GM21390 (cell line): ENCODE data around the gene CGNL1.

Experiments
- ATAC-seq: cut with Tn5 transposase; IDR thresholded peaks from one replicate; pipeline ENCODE4 v1.9.1; 2021; ENCODE audit not compliant: unreplicated experiment

The CGNL1 gene

DNA sequence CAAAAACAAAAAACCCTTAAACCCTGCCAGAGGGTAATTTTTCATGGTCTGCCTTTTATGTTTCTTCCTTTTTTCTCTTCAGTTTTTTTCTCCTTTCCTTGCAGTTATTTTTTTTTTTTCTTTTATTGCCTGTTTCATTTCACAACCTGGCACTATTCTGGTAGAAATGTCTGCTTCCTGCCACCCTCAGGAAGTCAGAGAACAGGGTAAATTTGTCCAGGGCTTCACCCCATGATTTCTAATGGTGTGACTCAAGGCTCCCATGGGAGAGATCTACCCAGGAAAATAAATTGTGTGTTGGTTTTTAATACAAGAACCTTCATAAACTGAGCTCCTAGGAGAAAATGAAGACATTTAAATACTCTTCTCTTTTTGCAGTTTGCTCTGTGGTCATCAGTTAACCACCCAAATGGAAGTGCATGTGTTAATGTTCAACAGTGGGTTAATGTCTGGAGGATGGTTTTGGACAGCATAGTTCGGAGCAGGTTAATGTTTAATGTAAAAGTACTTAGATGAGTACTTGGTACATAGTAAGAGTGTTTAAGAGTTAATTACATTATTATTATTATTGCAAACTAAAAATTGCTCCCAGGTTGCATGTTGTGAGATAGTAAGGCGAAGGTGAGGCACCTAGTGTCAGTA, 45.9 kb downstream of the CGNL1 start:
- peak; percentile 71 for ATAC-seq

DNA sequence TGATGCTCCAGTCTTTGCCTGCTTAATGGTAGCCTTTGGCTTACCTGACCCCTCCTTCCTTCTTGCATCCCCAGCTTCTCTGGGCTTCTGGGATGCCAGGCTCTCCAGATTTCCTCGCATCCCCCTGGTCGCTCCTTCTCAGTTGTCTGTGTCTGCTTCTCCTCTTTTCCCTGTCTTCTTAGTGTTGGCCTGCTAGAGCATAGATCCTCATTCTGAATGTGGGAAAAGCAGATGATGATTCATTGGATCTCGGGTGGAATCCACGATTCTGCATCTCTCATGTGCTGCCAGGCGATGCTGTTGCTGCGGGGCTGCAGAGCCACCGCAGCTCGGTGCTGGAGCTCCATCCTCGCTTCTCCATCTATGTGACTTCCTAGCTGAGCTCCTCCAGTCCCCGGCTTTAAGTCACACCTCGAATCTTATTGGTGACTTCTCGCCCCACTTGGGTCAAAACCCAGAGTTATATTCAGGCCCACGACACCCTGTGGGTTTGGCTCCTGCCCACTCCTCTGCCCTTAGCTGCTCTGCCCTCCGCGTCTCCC, 47.4 kb downstream of the CGNL1 start:
- ATAC-seq: no peak

DNA sequence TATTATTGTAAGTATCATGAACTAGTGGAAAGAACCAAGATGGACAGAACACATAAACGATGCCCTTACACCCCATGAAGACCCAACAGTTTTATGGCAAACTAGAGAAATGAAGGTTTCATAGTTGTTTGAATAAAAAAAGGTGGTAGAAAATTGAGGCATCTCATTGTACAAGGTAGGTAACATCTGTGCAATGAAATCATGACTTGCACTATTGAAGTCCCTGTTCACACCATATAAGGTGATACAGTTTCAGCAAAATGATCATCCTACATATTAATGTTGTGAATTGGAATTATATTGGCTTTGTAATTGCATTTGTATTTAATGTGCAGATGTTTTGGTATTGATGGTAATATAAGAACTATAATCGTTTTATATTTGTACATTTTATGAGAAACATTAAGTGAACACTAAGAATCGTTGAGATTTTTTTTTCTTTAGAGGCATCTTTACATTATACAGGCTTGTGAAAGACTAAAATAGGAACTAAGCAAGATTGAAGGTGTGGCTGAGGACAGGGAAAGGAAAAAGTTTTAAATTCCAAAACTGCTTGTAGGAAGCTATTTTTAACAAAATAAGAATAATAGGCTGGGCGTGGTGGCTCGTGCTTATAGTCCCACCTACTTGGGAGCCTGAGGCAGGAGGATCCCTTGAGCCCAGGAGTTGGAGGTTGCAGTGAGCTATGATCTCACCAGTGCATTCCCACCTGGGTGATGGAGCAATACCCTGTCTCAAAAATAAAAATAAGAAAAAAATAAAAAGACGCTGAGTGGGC, 48.5 kb downstream of the CGNL1 start:
- ATAC-seq: no peak

DNA sequence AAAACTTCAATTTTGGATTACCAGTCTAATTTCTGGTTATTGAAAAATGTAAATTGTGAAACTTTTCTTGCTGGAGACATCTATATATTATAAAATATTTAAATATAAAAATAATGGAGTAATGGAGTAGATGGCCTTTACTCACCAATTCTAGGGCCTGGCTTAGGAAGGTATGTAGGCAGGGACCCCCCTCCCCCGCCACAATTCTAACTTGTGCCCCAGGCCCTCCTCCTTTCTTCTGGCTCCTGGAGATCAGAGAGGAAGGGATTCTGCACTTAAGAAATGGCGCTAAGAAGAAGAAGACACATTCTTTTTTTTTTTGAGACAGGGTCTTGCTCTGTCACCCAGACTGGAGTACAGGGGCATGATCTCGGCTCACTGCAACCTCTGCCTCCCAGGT, 49.5 kb downstream of the CGNL1 start:
- ATAC-seq: no peak

- ATAC-seq: no peak
Measured at GRCh38 chr15:57427367-57427821, 51.1 kb downstream of the CGNL1 start.

DNA sequence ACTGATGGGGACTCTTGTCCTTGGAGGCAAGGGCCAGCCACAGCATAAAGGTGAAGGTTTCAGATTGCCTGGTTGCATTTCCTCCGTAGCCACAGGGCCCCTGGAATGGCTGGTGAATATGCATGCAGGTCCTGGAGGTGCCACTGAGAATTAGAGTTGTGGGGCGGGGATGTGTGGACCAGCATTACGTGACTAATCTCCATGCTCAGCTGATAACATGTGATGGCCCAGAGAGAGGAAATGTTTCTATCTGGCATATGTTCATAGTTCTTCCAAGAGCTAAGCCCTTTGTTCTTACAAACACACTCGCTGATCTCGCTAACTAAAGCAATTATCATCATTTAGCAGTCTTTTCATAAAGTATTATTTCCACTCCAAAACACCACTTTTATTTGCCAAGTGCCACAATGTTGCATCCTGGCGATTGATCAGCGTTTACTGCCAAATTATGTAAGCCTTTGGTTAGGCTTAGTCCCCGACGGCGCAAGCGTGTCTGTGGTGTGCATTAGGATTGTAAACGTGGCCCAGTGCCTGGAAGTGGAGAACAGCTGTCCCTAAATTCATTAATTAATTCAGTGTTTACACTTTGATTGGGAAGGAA, 55.9 kb downstream of the CGNL1 start:
- no peak for ATAC-seq

GRCh38 chr15:57436166-57436565, 59.9 kb downstream of the CGNL1 start:
- no peak for ATAC-seq

- ATAC-seq: no peak
Measured at GRCh38 chr15:57436961-57437360, 60.7 kb downstream of the CGNL1 start.

DNA sequence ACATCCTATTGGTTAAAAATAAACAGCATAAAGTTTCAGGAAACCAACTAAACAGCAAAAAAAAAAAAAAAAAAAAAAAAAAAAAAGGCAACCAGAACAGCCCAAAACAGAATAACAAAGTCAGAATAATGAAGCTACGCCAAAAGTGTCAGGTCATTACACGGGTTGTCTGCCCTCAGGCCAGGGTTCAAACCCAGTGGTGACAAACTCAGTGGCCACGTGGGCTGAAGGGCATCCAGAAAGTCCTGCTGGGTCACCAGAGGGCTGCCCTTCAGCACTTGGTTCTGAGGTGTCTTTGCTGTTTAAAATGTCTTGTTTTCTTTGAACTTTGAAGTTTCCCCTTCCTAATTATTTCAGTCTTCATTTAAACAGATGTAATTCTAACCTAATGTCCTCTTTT, 61.3 kb downstream of the CGNL1 start:
- ATAC-seq: no peak

- ATAC-seq: no peak
Measured at GRCh38 chr15:57438166-57438565, 61.9 kb downstream of the CGNL1 start.

DNA sequence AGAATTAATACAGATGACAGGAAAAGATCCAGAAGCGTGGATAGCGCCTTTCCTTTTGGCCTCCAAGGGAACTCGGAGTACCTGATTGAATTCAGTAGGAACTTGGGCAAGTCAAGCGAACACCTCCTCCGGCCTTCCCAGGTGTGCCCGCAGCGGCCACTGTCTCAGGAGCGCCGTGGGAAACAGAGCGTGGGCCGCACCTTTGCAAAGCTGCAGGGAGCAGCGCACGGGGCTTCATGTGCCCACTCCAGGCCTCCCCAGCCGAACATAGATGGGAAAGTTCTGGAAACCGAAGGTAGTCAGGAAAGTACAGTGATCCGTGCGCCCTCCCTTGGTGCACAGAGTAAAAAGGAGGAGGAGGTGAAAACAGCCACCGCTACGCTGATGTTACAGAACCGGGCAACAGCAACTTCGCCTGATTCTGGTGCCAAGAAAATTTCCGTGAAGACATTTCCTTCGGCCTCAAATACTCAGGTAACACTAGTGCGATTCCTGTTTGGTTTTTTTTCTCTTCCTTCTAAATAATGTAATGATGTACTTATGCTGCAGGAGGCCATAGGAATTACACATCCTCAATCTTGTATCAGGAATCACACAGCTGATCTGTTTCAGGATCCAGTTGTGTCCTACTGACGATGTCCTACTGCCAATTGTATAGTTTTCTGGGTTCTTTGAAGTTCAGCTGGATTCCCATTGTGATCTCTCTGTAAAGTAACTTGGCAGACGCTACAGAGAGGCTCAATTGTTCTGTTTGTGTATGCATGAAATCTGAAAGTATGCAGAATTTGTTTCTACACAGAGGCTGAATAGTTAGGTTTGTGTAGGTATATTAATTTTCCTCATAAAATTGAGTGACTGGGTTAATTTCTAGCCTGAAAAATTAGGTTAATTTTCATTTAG, 63.1 kb downstream of the CGNL1 start:
- ATAC-seq: no peak

DNA sequence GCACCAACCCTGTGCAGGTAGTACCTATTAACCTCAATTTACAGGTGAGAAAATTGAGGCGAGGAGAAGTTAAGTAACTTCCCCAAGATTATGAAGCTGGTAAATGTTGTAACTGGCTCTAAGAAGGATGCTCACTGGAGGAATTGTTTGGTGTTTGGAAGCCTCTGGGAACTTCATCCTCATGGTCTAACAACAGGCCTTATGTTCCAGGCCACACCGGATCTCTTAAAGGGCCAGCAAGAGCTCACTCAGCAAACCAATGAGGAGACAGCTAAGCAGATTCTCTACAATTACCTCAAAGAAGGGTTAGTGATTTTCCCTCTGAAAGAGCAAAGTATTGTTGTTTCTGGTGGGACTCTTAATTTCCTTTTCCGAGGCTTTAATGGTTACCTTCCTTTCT, 63.9 kb downstream of the CGNL1 start:
- ATAC-seq: no peak

DNA sequence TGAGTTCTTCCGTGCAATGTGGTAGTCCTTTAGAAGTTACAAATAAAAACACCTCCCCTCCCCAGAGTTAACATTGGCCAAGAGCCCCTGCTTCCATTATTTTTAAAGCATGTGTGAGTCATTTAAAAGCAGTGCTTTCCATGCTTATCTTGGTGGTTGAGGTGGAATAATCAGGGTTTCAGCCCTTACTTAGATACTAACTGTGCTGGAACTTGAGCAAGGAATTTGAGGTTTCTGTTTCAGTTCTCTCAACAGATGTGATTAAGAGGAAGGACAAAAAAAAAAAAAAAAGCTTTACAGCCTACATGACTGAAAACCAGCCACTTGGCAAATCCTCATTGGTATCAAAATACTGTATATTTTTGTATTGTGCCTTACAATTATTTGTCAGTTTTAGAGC, 64.5 kb downstream of the CGNL1 start:
- ATAC-seq: no peak

DNA sequence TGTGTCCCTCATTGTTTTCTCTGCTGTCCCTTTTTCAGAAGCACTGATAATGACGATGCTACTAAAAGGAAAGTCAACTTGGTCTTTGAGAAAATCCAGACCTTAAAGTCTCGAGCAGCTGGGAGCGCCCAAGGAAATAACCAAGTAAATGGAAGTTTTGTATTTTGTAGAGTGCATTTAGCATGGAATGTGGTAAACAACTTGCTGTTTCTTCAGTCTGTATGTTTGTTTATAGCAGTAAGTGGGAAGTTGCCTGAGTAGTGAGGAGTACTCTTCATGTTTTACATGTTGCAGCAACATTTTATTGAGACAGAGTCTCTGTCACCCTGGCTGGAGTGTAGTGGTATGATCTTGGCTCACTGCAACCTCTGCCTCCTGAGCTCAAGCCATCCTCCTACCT, 66.0 kb downstream of the CGNL1 start:
- ATAC-seq: no peak

DNA sequence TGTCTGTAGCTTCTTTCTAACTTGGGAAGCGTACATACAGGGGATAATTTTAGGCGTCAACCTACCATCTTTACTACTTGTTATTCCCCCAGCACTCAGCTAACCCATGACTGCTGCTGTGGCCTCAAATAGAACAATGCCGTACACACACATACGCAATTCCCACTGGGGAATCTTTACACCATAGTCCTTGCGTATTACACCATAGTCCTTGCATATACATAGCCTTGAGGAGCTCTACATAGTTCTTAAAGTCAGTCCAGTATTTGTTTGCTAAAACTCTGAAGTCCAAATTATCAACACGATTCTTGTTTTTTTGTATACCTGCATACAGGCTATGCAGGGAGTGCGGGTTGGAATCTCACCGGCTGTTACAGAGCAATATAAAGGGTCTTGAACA, 67.2 kb downstream of the CGNL1 start:
- no peak for ATAC-seq

DNA sequence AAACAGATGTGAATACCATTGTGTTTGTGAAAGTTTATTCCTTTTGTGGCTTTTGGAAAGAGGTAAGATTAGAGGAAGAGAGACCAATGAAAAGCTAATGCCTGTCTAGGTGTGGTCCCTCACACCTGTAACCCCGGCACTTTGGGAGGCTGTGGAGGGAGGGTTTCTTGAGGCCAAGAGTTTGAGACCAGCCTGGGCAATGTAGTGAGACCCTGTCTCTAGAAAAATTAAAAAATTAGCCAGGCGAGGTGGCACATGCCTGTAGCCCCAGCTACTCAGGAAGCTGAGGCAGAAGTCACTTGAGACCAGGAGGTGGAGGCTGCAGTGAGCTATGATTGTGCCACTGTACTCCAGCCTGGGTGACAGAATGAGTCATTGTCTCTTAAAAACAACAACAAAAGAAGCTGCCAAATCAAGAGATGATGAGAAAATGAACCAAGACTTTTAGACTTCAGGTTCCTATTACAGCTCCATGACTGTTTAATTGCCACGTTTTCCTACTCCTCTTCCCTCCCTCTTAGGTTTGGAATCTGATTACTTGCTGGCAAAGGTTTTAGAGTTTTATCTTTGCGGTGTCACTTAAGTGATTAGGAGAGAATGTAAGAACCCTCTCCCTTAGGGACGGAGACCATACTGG, 68.7 kb downstream of the CGNL1 start:
- no peak for ATAC-seq

- ATAC-seq: no peak
Measured at GRCh38 chr15:57445872-57446271, 69.6 kb downstream of the CGNL1 start.

DNA sequence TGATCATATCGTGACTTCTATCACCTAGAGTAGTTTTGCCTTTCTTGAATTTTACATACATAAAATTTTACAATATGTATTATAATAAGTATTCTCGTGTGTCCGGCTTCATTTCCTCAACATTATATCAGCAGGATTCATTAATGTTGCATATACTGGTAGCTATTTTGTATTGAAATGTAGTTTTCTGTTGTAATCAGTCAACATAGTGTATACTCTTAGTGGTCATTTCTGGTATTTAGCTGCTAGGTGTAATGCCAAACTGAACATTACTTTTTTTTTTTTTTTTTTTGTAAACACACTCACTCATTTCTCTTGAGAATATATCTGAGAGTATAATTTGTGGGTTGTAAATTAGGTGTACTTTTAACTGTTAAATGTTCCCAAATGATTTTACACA, 70.1 kb downstream of the CGNL1 start:
- no peak for ATAC-seq

DNA sequence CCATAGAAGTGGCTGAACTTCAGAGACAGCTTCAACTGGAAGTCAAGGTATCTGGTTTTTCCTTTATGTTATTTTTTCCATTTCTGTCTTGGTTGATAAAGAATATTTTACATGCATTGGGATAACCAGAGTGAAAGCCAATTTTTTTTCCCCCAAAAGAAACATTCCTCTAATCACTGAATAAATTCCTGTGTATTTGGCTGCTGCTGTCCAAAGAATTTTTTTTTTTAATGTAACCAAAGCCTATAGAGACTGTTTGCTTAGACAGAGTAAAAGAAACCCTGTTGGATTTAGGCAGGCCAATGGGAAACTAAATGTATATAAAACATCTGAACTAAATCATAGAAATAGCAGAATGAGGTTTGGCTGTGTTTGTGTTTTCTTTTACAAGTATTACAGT, 75.2 kb downstream of the CGNL1 start:
- no peak for ATAC-seq

GRCh38 chr15:57452090-57452754, 75.9 kb downstream of the CGNL1 start:
- no peak for ATAC-seq
